ENCODE results near the gene ZNF350. TPM values are rescaled to one million over a fixed set of nuclear protein-coding genes. Genes with fewer than 3 reads are reported as not detected.

The ZNF350 gene
- total and polyA plus RNA-seq, 2 of the 13 experiments (the other 11 are each of a cell fraction or from before 2014, with no cell fraction given): 3.7 to 6.9 TPM

GRCh38 chr19:52007806-52008557 is 21.3 kb upstream of the ZNF350 start, which contains the start of gene ZNF615 (continued):
- TF ChIP-seq DRAP1 (CRISPR knock-in tag; IDR thresholded peaks at IDR 0.05) (peak; percentile 43; the same call in 1 of the 2 replicates), STAT5B (CRISPR knock-in tag; IDR thresholded peaks at IDR 0.05) (no peak), CC2D1A (CRISPR knock-in tag; IDR thresholded peaks at IDR 0.05) (no peak), ZNF549 (CRISPR knock-in tag; IDR thresholded peaks at IDR 0.05) (no peak), ARID2 (CRISPR knock-in tag; IDR thresholded peaks at IDR 0.05; ENCODE audit: borderline replicate concordance) (no peak), ZBTB3 (CRISPR knock-in tag; IDR thresholded peaks at IDR 0.05; ENCODE audit: borderline replicate concordance, low read depth) (0 out of 2 replicates have a peak, but pooled peaks have one; percentile 33), TARDBP (CRISPR knock-in tag; IDR thresholded peaks at IDR 0.05) (peak; percentile 81), NFE2L2 (IDR thresholded peaks at IDR 0.05; ENCODE audit: low read length) (no peak), ZNF674 (CRISPR knock-in tag; IDR thresholded peaks at IDR 0.05; ENCODE audit: low read depth) (no peak), HOXA7 (CRISPR knock-in tag; IDR thresholded peaks at IDR 0.05) (no peak), ZNF367 (CRISPR knock-in tag; IDR thresholded peaks at IDR 0.05; ENCODE audit: borderline replicate concordance) (no peak), MYPOP (CRISPR knock-in tag; IDR thresholded peaks at IDR 0.05) (peak; percentile 62), ADNP (CRISPR knock-in tag; IDR thresholded peaks at IDR 0.05) (no peak), ZSCAN20 (CRISPR knock-in tag; IDR thresholded peaks at IDR 0.05; ENCODE audit: borderline replicate concordance) (no peak), ZNF747 (CRISPR knock-in tag; IDR thresholded peaks at IDR 0.05; ENCODE audit: borderline replicate concordance) (no peak), NCOA5 (CRISPR knock-in tag; IDR thresholded peaks at IDR 0.05) (no peak), STAG1 (CRISPR knock-in tag; IDR thresholded peaks at IDR 0.05) (no peak), HNF1A (IDR thresholded peaks at IDR 0.05; ENCODE audit: low read depth) (no peak), HNF1A (CRISPR knock-in tag; IDR thresholded peaks at IDR 0.05; ENCODE audit: borderline replicate concordance) (peak; percentile 52; the same call in 1 of the 2 replicates), PRDM10 (CRISPR knock-in tag; IDR thresholded peaks at IDR 0.05; ENCODE audit: low read depth) (no peak), MAF1 (CRISPR knock-in tag; IDR thresholded peaks at IDR 0.05; ENCODE audit: borderline replicate concordance) (no peak), ZNF24 (IDR thresholded peaks at IDR 0.05) (no peak)

Measured in HepG2 (cell line).